DND-41 (cell line): Measurements from ENCODE around the gene CLSTN2.
A peak's percentile ranks its signal among the peaks of the same experiment; 100 is the strongest.

Experiments used
- ATAC-seq: fragments of 200-7000 bp; cut with Tn5 transposase; 3 replicates; pipeline ENCODE4 v1.9.1; 2021; ENCODE audit warnings: low read depth; ENCODE audit not compliant: insufficient read depth
- DNase-seq: peaks from one replicate; pipeline ENCODE4 v3.0.0-alpha.2; 2020
- H2AFZ ChIP-seq: 2 replicates; pipeline ENCODE4 v1.6.0; 2012; ENCODE audit warnings: low read depth, low read length
- H3K27ac ChIP-seq: 2 replicates; pipeline ENCODE4 v1.5.1; 2012; ENCODE audit warnings: low read length, inconsistent platforms
- H3K27me3 ChIP-seq: fragments of 200-600 bp; sonication (generic); 2 replicates; pipeline ENCODE4 v1.6.0; 2012; ENCODE audit warnings: low read length, mild to moderate bottlenecking, inconsistent platforms; ENCODE audit not compliant: insufficient read depth, poor library complexity
- H3K36me3 ChIP-seq: 2 replicates; pipeline ENCODE4 v1.5.1; 2012; ENCODE audit warnings: low read length, inconsistent platforms; ENCODE audit not compliant: insufficient read depth
- H3K4me1 ChIP-seq: 2 replicates; pipeline ENCODE4 v1.5.1; 2012; ENCODE audit warnings: mild to moderate bottlenecking, low read length; ENCODE audit not compliant: insufficient read depth
- H3K4me2 ChIP-seq: 2 replicates; pipeline ENCODE4 v1.6.0; 2012; ENCODE audit warnings: mild to moderate bottlenecking, moderate library complexity, low read length, inconsistent platforms; ENCODE audit not compliant: insufficient read depth
- H3K4me3 ChIP-seq, 2 experiments: fragments of 200-600 bp in 1 of 2; shearing (Covaris generic) in 1 of 2; 2 replicates each; pipeline ENCODE4 v1.5.1; 2012 to 2016; ENCODE audit warnings: inconsistent platforms in 2 of 2, low read length in 2 of 2, mild to moderate bottlenecking in 2 of 2, low read depth in 1 of 2, moderate library complexity in 1 of 2
- H3K79me2 ChIP-seq: 2 replicates; pipeline ENCODE4 v1.6.0; 2012; ENCODE audit warnings: low read length, inconsistent platforms; ENCODE audit not compliant: insufficient read depth
- H3K9ac ChIP-seq: 2 replicates; pipeline ENCODE4 v1.6.0; 2012; ENCODE audit warnings: low read depth, mild to moderate bottlenecking, inconsistent platforms, low read length, moderate library complexity
- H3K9me3 ChIP-seq: 2 replicates; pipeline ENCODE4 v1.5.1; 2012; ENCODE audit warnings: low read length, moderate library complexity, mild to moderate bottlenecking, inconsistent platforms; ENCODE audit not compliant: insufficient read depth, severe bottlenecking
- H4K20me1 ChIP-seq: 2 replicates; pipeline ENCODE4 v1.6.0; 2012; ENCODE audit warnings: low read length; ENCODE audit not compliant: insufficient read depth
- CTCF ChIP-seq: IDR thresholded peaks from 2 replicates; pipeline ENCODE4 v1.5.1; 2012; ENCODE audit warnings: borderline replicate concordance, low read length, moderate library complexity, mild to moderate bottlenecking; ENCODE audit not compliant: poor library complexity, severe bottlenecking; ENCODE audit errors: extremely low read depth
- EZH2 ChIP-seq: IDR thresholded peaks from 3 replicates; pipeline ENCODE4 v1.6.1; 2012; ENCODE audit warnings: borderline replicate concordance, low read depth, mild to moderate bottlenecking, moderate library complexity, low read length, inconsistent platforms; ENCODE audit not compliant: severe bottlenecking

The CLSTN2 gene

GRCh38 chr3:139937674-139938279, 2.8 kb downstream of the CLSTN2 start:
- no peak for ATAC-seq
- no peaks in the 10 kb centered on the region for H3K4me1 ChIP-seq
- no peaks in the 10 kb centered on the region for H3K36me3 ChIP-seq
- H3K4me2 ChIP-seq, result no peak overlapping the region
- H3K79me2 ChIP-seq, result no peaks in the 10 kb centered on the region
- H3K4me3 ChIP-seq, result no peak overlapping the region
- H2AFZ ChIP-seq, result no peak overlapping the region
- peak; percentile 27 for DNase-seq
- no peak overlapping the region for H3K27ac ChIP-seq
- H4K20me1 ChIP-seq, result no peaks in the 10 kb centered on the region
- no peaks in the 10 kb centered on the region for H3K27me3 ChIP-seq
- TF ChIP-seq CTCF, result peak; percentile 72
- no peak for TF ChIP-seq EZH2
- no peak overlapping the region for H3K9ac ChIP-seq
- no peaks in the 10 kb centered on the region for H3K9me3 ChIP-seq

- no peaks in the 10 kb centered on the region for H3K27me3 ChIP-seq
- H3K79me2 ChIP-seq, result no peaks in the 10 kb centered on the region
- no peak overlapping the region for H3K9ac ChIP-seq
- H4K20me1 ChIP-seq, result no peaks in the 10 kb centered on the region
- no peak overlapping the region for H3K4me3 ChIP-seq
- no peaks in the 10 kb centered on the region for H3K36me3 ChIP-seq
- no peak overlapping the region for H3K27ac ChIP-seq
- no peak overlapping the region for H3K4me2 ChIP-seq
- no peaks in the 10 kb centered on the region for H3K9me3 ChIP-seq
- DNase-seq (no peak), ATAC-seq (no peak)
- no peaks in the 10 kb centered on the region for H3K4me1 ChIP-seq
- TF ChIP-seq CTCF, result no peak
- TF ChIP-seq EZH2, result no peak
- no peak overlapping the region for H2AFZ ChIP-seq
Observed at GRCh38 chr3:139939681-139940190, 4.8 kb downstream of the CLSTN2 start.

- ATAC-seq (no peak), DNase-seq (no peak)
- H3K36me3 ChIP-seq, result no peaks in the 10 kb centered on the region
- no peak overlapping the region for H3K9ac ChIP-seq
- no peaks in the 10 kb centered on the region for H3K79me2 ChIP-seq
- no peaks in the 10 kb centered on the region for H3K9me3 ChIP-seq
- H3K4me1 ChIP-seq, result no peaks in the 10 kb centered on the region
- H3K27me3 ChIP-seq, result no peaks in the 10 kb centered on the region
- H3K4me3 ChIP-seq, result no peak overlapping the region
- TF ChIP-seq EZH2 (no peak), CTCF (no peak)
- H2AFZ ChIP-seq, result no peak overlapping the region
- no peak overlapping the region for H3K4me2 ChIP-seq
- no peak overlapping the region for H3K27ac ChIP-seq
- no peaks in the 10 kb centered on the region for H4K20me1 ChIP-seq
Observed at GRCh38 chr3:139940622-139941021, 5.6 kb downstream of the CLSTN2 start.
